H1 (cell line): ENCODE measurements around the gene PLEKHG3. TPM values are rescaled to one million over a fixed set of nuclear protein-coding genes. Genes with fewer than 3 reads are reported as not detected.

Source experiments
- CTCF ChIA-PET: fragments of 300-600 bp; sonication (Branson Sonifier 250); formaldehyde crosslinking; loops from one replicate; lab custom pipeline; 2021; ENCODE audit not compliant: partially characterized antibody; lab: Charles Lee
- POLR2A ChIA-PET: fragments of 300-600 bp; sonication (Branson Sonifier 250); formaldehyde crosslinking; loops from one replicate; lab custom pipeline; 2021; ENCODE audit warnings: inconsistent platforms; ENCODE audit not compliant: partially characterized antibody; lab: Charles Lee
- DNase-seq, 2 experiments: peaks; one replicate each; pipeline versions ENCODE4 v3.0.0 to v3.0.0-alpha.2; 2010 to 2022; ENCODE audit warnings: low spot score in 2 of 2, low read depth in 1 of 2, mixed read lengths in 1 of 2
- FAIRE-seq: peaks from 2 replicates; lab custom pipeline; 2011; peaks lifted over from hg19 to GRCh38; lab: Jason Lieb, UNC
- H2AFZ ChIP-seq: 2 replicates; pipeline ENCODE4 v1.8.1; 2012; ENCODE audit warnings: low read length, inconsistent platforms
- H2AK5ac ChIP-seq: 2 replicates; pipeline ENCODE4 v1.6.1; 2013; ENCODE audit warnings: low read depth, low read length
- H2BK120ac ChIP-seq: replicated peaks from 2 replicates; pipeline ENCODE3; 2013; ENCODE audit warnings: low read depth, low read length, inconsistent platforms
- H2BK12ac ChIP-seq: 2 replicates; pipeline ENCODE4 v1.6.1; 2013; ENCODE audit warnings: low read depth, low read length
- H2BK15ac ChIP-seq: 2 replicates; pipeline ENCODE4 v1.6.1; 2013; ENCODE audit warnings: low read length
- H2BK20ac ChIP-seq: 2 replicates; pipeline ENCODE4 v1.6.1; 2013; ENCODE audit warnings: low read length
- H2BK5ac ChIP-seq: 2 replicates; pipeline ENCODE4 v1.6.1; 2013; ENCODE audit warnings: low read depth, low read length
- H3K14ac ChIP-seq: 2 replicates; pipeline ENCODE4 v1.6.1; 2013; ENCODE audit warnings: inconsistent platforms; ENCODE audit not compliant: insufficient read length
- H3K18ac ChIP-seq: 2 replicates; pipeline ENCODE4 v1.6.1; 2013; ENCODE audit warnings: low read length; ENCODE audit errors: extremely low read depth
- H3K23ac ChIP-seq: 2 replicates; pipeline ENCODE4 v1.6.1; 2013; ENCODE audit warnings: inconsistent platforms; ENCODE audit not compliant: insufficient read length
- H3K23me2 ChIP-seq: 2 replicates; pipeline ENCODE4 v1.6.1; 2013; ENCODE audit warnings: low read depth, low read length
- H3K27ac ChIP-seq: 2 replicates; pipeline ENCODE4 v1.6.1; 2011; ENCODE audit warnings: low read depth, low read length, inconsistent platforms
- H3K27me3 ChIP-seq, 4 experiments: replicated peaks in 1 of 4; 1 replicate in 1 of 4; 2 replicates in 3 of 4; pipeline versions ENCODE4 v1.6.1 to v1.8.1; 2011 to 2013; ENCODE audit warnings: low read length in 3 of 4, mild to moderate bottlenecking in 3 of 4, inconsistent platforms in 2 of 4, mixed read lengths in 2 of 4, moderate library complexity in 1 of 4; ENCODE audit not compliant: control insufficient read depth in 3 of 4, insufficient read depth in 3 of 4; ENCODE audit errors: extremely low read depth in 1 of 4
- H3K36me3 ChIP-seq, 4 experiments: 2 replicates each; pipeline versions ENCODE4 v1.6.1 to v1.8.1; 2011 to 2013; ENCODE audit warnings: mild to moderate bottlenecking in 4 of 4, low read length in 3 of 4, moderate library complexity in 2 of 4, control low read depth in 1 of 4, inconsistent platforms in 1 of 4; ENCODE audit not compliant: insufficient read depth in 4 of 4, control insufficient read depth in 2 of 4
- H3K4ac ChIP-seq: replicated peaks from 2 replicates; pipeline ENCODE3; 2013; ENCODE audit warnings: low read length, low read depth, mixed read lengths, inconsistent platforms; ENCODE audit not compliant: insufficient read length
- H3K4me1 ChIP-seq, 4 experiments: replicated peaks in 1 of 4; 1 replicate in 1 of 4; 2 replicates in 3 of 4; pipeline versions ENCODE4 v1.6.1 to v1.8.1; 2011 to 2013; ENCODE audit warnings: low read length in 3 of 4, inconsistent platforms in 2 of 4, mixed read lengths in 1 of 4; ENCODE audit not compliant: insufficient read depth in 4 of 4, control insufficient read depth in 3 of 4
- H3K4me2 ChIP-seq, 2 experiments: 2 replicates each; pipeline versions ENCODE4 v1.6.1 to v1.8.1; 2011 to 2013; ENCODE audit warnings: low read depth in 2 of 2, low read length in 2 of 2, control low read depth in 1 of 2, inconsistent platforms in 1 of 2, mild to moderate bottlenecking in 1 of 2; ENCODE audit not compliant: insufficient read depth in 1 of 2
- H3K4me3 ChIP-seq, 4 experiments: fragments of 200-600, 300-600 bp in 1 of 4; sonication (generic), shearing (Covaris generic), sonication (Bioruptor Twin) in 1 of 4; 2 replicates each; pipeline versions ENCODE4 v1.5.1 to v1.8.1; 2011 to 2016; ENCODE audit warnings: low read length in 4 of 4, low read depth in 3 of 4, control low read depth in 2 of 4, inconsistent platforms in 2 of 4, mild to moderate bottlenecking in 2 of 4, mixed read lengths in 1 of 4, moderate library complexity in 1 of 4; ENCODE audit not compliant: insufficient read depth in 2 of 4; ENCODE audit errors: extremely low read depth in 1 of 4
- H3K56ac ChIP-seq: replicated peaks from 2 replicates; pipeline ENCODE3; 2013; ENCODE audit warnings: low read depth, mild to moderate bottlenecking, mixed read lengths, low read length, inconsistent platforms; ENCODE audit not compliant: insufficient read length
- H3K79me1 ChIP-seq: 2 replicates; pipeline ENCODE4 v1.6.1; 2013; ENCODE audit warnings: low read depth, low read length, control low read depth
- H3K79me2 ChIP-seq, 2 experiments: 2 replicates each; pipeline versions ENCODE4 v1.6.1 to v1.8.1; 2012 to 2013; ENCODE audit warnings: low read length in 2 of 2, mild to moderate bottlenecking in 2 of 2, inconsistent platforms in 1 of 2; ENCODE audit not compliant: insufficient read depth in 2 of 2, control insufficient read depth in 1 of 2
- H3K9ac ChIP-seq, 4 experiments: replicated peaks in 1 of 4; 1 replicate in 1 of 4; 2 replicates in 3 of 4; pipeline versions ENCODE4 v1.6.1 to v1.8.1; 2011 to 2013; ENCODE audit warnings: low read depth in 3 of 4, low read length in 3 of 4, control low read depth in 2 of 4, mild to moderate bottlenecking in 2 of 4, moderate library complexity in 2 of 4, inconsistent platforms in 1 of 4; ENCODE audit errors: extremely low read depth in 1 of 4
- H3K9me3 ChIP-seq, 2 experiments: 2 replicates each; pipeline versions ENCODE4 v1.6.1 to v1.8.1; 2012 to 2013; ENCODE audit warnings: mild to moderate bottlenecking in 2 of 2, moderate library complexity in 2 of 2, control low read depth in 1 of 2, inconsistent platforms in 1 of 2, low read depth in 1 of 2, low read length in 1 of 2, mixed read lengths in 1 of 2; ENCODE audit not compliant: insufficient read depth in 2 of 2
- H4K20me1 ChIP-seq, 2 experiments: replicated peaks in 1 of 2; 2 replicates each; pipeline versions ENCODE3 to v1.8.1; 2011 to 2013; ENCODE audit warnings: inconsistent platforms in 2 of 2, low read length in 2 of 2, mild to moderate bottlenecking in 1 of 2; ENCODE audit not compliant: insufficient read depth in 2 of 2, control insufficient read depth in 1 of 2
- H4K5ac ChIP-seq: 2 replicates; pipeline ENCODE4 v1.6.1; 2013; ENCODE audit warnings: low read length, low read depth, mixed read lengths, inconsistent platforms; ENCODE audit not compliant: insufficient read length
- H4K8ac ChIP-seq: 2 replicates; pipeline ENCODE4 v1.8.0; 2013; ENCODE audit warnings: mild to moderate bottlenecking, moderate library complexity, low read length, inconsistent platforms; ENCODE audit not compliant: insufficient read depth; ENCODE audit errors: extremely low read depth
- H4K91ac ChIP-seq: replicated peaks from 2 replicates; pipeline ENCODE3; 2013; ENCODE audit warnings: low read length, mixed read lengths, inconsistent platforms; ENCODE audit not compliant: insufficient read length
- HDAC2 ChIP-seq, 2 experiments: fragments of 300-600 bp in 1 of 2; sonication (generic) in 1 of 2; IDR thresholded peaks; 2 replicates each; pipeline ENCODE4 v1.6.1; 2011 to 2012; ENCODE audit warnings: low read depth in 2 of 2, low read length in 2 of 2, mild to moderate bottlenecking in 2 of 2, moderate library complexity in 2 of 2, borderline replicate concordance in 1 of 2, inconsistent platforms in 1 of 2
- NRF1 ChIP-seq: IDR thresholded peaks from 2 replicates; pipeline ENCODE4 v1.6.1; 2011; ENCODE audit warnings: mild to moderate bottlenecking, low read depth, low read length, improper control_type of control experiment
- SIX5 ChIP-seq: IDR thresholded peaks from 2 replicates; pipeline ENCODE4 v1.6.1; 2011; ENCODE audit warnings: mild to moderate bottlenecking, low read depth, low read length
- SUZ12 ChIP-seq: fragments of 200-600 bp; sonication (generic); IDR thresholded peaks from 2 replicates; pipeline ENCODE4 v1.6.1; 2012; ENCODE audit warnings: mild to moderate bottlenecking, inconsistent platforms, low read length, moderate library complexity, mixed read lengths
- WGBS, 2 experiments: shearing (Covaris generic) in 1 of 2; methylation state at CpG; one replicate each; pipeline versions ENCODE4 v1.1.6 to v1.1.7; 2013 to 2015; ENCODE audit warnings: low lambda C conversion rate in 2 of 2, mixed read lengths in 2 of 2, inconsistent platforms in 1 of 2, low coverage in 1 of 2, missing lambda C conversion rate in 1 of 2; ENCODE audit not compliant: insufficient replicate concordance in 2 of 2, insufficient coverage in 1 of 2, insufficient read length in 1 of 2; ENCODE audit errors: extremely low coverage in 1 of 2, missing lambda C conversion rate in 1 of 2; 5-methylcytosine and 5-hydroxymethylcytosine counted together
- polyA plus RNA-seq, 7 experiments: library from polyadenylated mRNA; depleted of rRNA in 3 of 7; stranded (reverse) in 5 of 7; unstranded in 2 of 7; fragments of >200 nt in 5 of 7; fragments of 200-250 nt in 2 of 7; gene quantifications; 1 replicate in 5 of 7; 2 replicates in 1 of 7; 4 replicates in 1 of 7; pipeline versions ENCODE4 v1.2.1 to v1.2.3, GENCODE V29; 2011 to 2013; ENCODE audit warnings: missing spikeins in 2 of 7, mixed read lengths in 2 of 7
- total RNA-seq: library from RNA; stranded (reverse); fragmentation: NEBNext Ultra II Directional; extraction: Animal tissue kit (Norgen Biotek cat#: 25700); gene quantifications from 2 replicates; pipeline ENCODE4 v1.2.1, GENCODE V29; 2021

PLEKHG3 gene
- total and polyA plus RNA-seq, 2 of the 8 experiments (the other 6 are each of a cell fraction or from before 2014, with no cell fraction given) = 43.4 to 90.6 TPM

DNA sequence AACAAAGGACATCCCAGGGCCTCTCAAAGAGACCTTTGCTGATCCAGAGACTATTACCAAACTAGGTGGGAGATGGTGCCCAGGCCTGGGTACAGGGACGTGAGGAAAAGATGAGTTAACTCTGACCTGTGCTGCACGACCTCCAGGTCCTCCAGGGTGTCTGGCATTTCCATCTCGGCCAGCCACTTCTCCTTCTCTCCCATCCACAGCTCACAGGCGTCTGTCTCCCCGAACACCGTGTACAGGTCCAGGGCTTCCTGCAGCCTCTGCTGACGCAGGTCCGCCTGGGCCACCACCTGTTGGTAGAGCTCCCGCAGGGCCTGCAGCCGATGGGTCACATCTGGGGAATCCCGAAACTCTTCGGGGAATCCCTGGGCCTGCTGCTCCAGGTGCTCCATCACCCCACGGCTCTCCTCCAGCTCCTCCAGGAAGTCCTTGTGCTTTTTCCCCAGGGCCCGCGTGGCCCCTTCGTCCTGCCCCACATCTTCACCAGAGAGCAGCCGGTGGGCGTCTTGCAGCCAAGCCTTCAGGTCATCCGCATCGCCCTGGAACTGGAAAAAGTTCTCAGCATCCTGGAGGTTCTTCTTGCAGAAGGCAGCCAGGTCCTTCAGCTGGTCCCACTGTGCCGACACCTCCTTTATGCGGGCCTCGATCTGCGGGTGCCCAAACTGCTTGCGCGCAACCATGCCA lies 88.8 kb downstream of the PLEKHG3 start:
- CTCF ChIA-PET = interaction anchor here (0.7 to 13.2 kb wide), 13 partner anchors 8 to 111 kb away, joined by 3 to 323 read pairs (median 4); no protein-coding TSS in a partner anchor

More for the DNA sequence above, 88.8 kb downstream of the PLEKHG3 start:
- H3K79me1 ChIP-seq = no peaks in the 10 kb centered on the region
- no peak overlapping the region for H2BK15ac ChIP-seq
- TF ChIP-seq SIX5 (no peak), SUZ12 (no peak), NRF1 (no peak), HDAC2 (IDR thresholded peaks at IDR 0.05; ENCODE audit: borderline replicate concordance in 1 of 2, low read depth in 2 of 2, low read length in 2 of 2) (no peak)
- TF ChIP-seq, all 59 proteins: peak for 0
- H3K27me3 ChIP-seq = no peaks in the 10 kb centered on the region
- no peak overlapping the region for H3K27ac ChIP-seq
- no peak overlapping the region for H3K56ac ChIP-seq
- H4K8ac ChIP-seq = no peak overlapping the region
- H3K4ac ChIP-seq = no peak overlapping the region
- H3K4me2 ChIP-seq = no peak overlapping the region
- H4K91ac ChIP-seq = no peak overlapping the region
- H4K5ac ChIP-seq = no peak overlapping the region
- H4K20me1 ChIP-seq = no peaks in the 10 kb centered on the region
- FAIRE-seq (no peak), DNase-seq (no peak)
- POLR2A ChIA-PET = no interaction called here
- no peaks in the 10 kb centered on the region; a peak in 1 of 4 replicates for H3K9me3 ChIP-seq
- no peak overlapping the region for H2AK5ac ChIP-seq
- no peak overlapping the region for H3K14ac ChIP-seq
- H3K23ac ChIP-seq = no peak overlapping the region
- no peak overlapping the region for H2AFZ ChIP-seq
- no peak overlapping the region for H3K9ac ChIP-seq
- H2BK5ac ChIP-seq = 0 out of 2 replicates have a peak overlapping the region, but pooled peaks have one; percentile 1
- H2BK120ac ChIP-seq = no peak overlapping the region
- no peak overlapping the region for H2BK12ac ChIP-seq
- H2BK20ac ChIP-seq = no peak overlapping the region
- H3K36me3 ChIP-seq = no peaks in the 10 kb centered on the region
- WGBS, 2 experiments = 95% methylated on average over 22 of the region's 26 CpGs; no CpG with 5 or more reads in 1 of the 2 experiments
- H3K23me2 ChIP-seq = no peaks in the 10 kb centered on the region
- no peak overlapping the region for H3K18ac ChIP-seq
- H3K4me3 ChIP-seq = no peak overlapping the region
- no peaks in the 10 kb centered on the region for H3K79me2 ChIP-seq
- H3K4me1 ChIP-seq = peaks cover 0 to 10% (median 1%) of the 10 kb centered on the region in 4 experiments; a peak in 1 of 7 replicates
